GM12878 (cell line): ENCODE results near the gene CTNNA1. TPM values are rescaled to one million over a fixed set of nuclear protein-coding genes. Genes with fewer than 3 reads are reported as not detected.

Source experiments
- ATAC-seq: fragments of 200-7000 bp; cut with Tn5 transposase; 3 replicates; pipeline ENCODE4 v1.9.1; 2020; ENCODE audit warnings: mild to moderate bottlenecking, moderate library complexity
- BruUV-seq: library from RNA; stranded (reverse); fragments of 400-500 nt; replicated peaks from 2 replicates; lab custom pipeline; 2021; lab: Mats Ljungman, UMichigan
- CTCF ChIA-PET: fragments of 300-600 bp; sonication (Branson Sonifier 250); formaldehyde crosslinking; extraction: SDS; loops from one replicate; lab custom pipeline; 2021; ENCODE audit warnings: inconsistent platforms; lab: Yijun Ruan, JAX
- POLR2A ChIA-PET: fragments of 350-600 bp; formaldehyde crosslinking; extraction: SDS; loops from one replicate; lab custom pipeline; 2021; ENCODE audit warnings: inconsistent platforms; lab: Charles Lee
- RAD21 ChIA-PET: fragments of 300-600 bp; sonication (Branson Sonifier 250); formaldehyde crosslinking; loops from one replicate; lab custom pipeline; 2023; ENCODE audit warnings: antibody characterized with exemption; ENCODE audit not compliant: unreplicated experiment; lab: Charles Lee
- SMC1A ChIA-PET: fragments of 300-600 bp; sonication (Branson Sonifier 250); formaldehyde crosslinking; loops from one replicate; lab custom pipeline; 2023; ENCODE audit not compliant: unreplicated experiment, uncharacterized antibody; lab: Charles Lee
- DNase-seq: peaks from one replicate; pipeline ENCODE4 v3.0.0-alpha.2; 2011; ENCODE audit warnings: low read depth, low spot score
- FAIRE-seq: peaks from 3 replicates; lab custom pipeline; 2011; peaks lifted over from hg19 to GRCh38; lab: Jason Lieb, UNC
- H2AFZ ChIP-seq: 2 replicates; pipeline ENCODE4 v1.6.0; 2011; ENCODE audit warnings: low read depth, low read length, control low read depth; ENCODE audit not compliant: control insufficient read depth
- H3K27ac ChIP-seq: 2 replicates; pipeline ENCODE4 v1.5.1; 2011; ENCODE audit warnings: control low read depth; ENCODE audit not compliant: control insufficient read depth, insufficient read depth
- H3K27me3 ChIP-seq, 2 experiments: replicated peaks in 1 of 2; 2 replicates each; pipeline versions ENCODE4 v1.6.0 to v1.6.1; 2011; ENCODE audit warnings: low read length in 1 of 2; ENCODE audit not compliant: control insufficient read depth in 2 of 2, insufficient read depth in 2 of 2
- H3K36me3 ChIP-seq, 2 experiments: 2 replicates each; pipeline ENCODE4 v1.5.1; 2011; ENCODE audit warnings: low read length in 1 of 2; ENCODE audit not compliant: control insufficient read depth in 2 of 2, insufficient read depth in 2 of 2
- H3K4me1 ChIP-seq: 2 replicates; pipeline ENCODE4 v1.6.1; 2011; ENCODE audit warnings: mild to moderate bottlenecking, low read length, moderate library complexity, mixed read lengths; ENCODE audit not compliant: control insufficient read depth, insufficient read depth
- H3K4me2 ChIP-seq: 2 replicates; pipeline ENCODE4 v1.6.0; 2011; ENCODE audit warnings: control low read depth; ENCODE audit not compliant: control insufficient read depth, insufficient read depth
- H3K4me3 ChIP-seq: fragments of 200-600 bp; sonication (generic); 2 replicates; pipeline ENCODE4 v1.5.1; 2016
- H3K79me2 ChIP-seq: 2 replicates; pipeline ENCODE4 v1.6.0; 2011; ENCODE audit warnings: low read length; ENCODE audit not compliant: control insufficient read depth, insufficient read depth
- H3K9ac ChIP-seq: 2 replicates; pipeline ENCODE4 v1.8.0; 2011; ENCODE audit warnings: low read length, control low read depth, mixed read lengths; ENCODE audit not compliant: control insufficient read depth, insufficient read depth
- H3K9me3 ChIP-seq: replicated peaks from 3 replicates; pipeline ENCODE4 v1.5.1; 2011; ENCODE audit warnings: mild to moderate bottlenecking, low read length; ENCODE audit not compliant: control insufficient read depth, insufficient read depth
- H4K20me1 ChIP-seq: 2 replicates; pipeline ENCODE4 v1.6.0; 2011; ENCODE audit not compliant: control insufficient read depth, insufficient read depth
- ETV6 ChIP-seq, 2 experiments: fragments of 450-650 bp in 1 of 2; IDR thresholded peaks in 1 of 2; conservative IDR thresholded peaks in 1 of 2; 2 replicates each; pipeline ENCODE4 v1.6.1; 2014; ENCODE audit warnings: antibody characterized with exemption in 1 of 2, borderline replicate concordance in 1 of 2, low read depth in 1 of 2, mild to moderate bottlenecking in 1 of 2, moderate library complexity in 1 of 2
- IKZF1 ChIP-seq: fragments of 450-650 bp; conservative IDR thresholded peaks from 2 replicates; pipeline ENCODE4 v1.6.1; 2017; ENCODE audit warnings: antibody characterized with exemption, mild to moderate bottlenecking
- JUND ChIP-seq: IDR thresholded peaks from 2 replicates; pipeline ENCODE4 v1.6.1; 2012; ENCODE audit warnings: low read depth, mild to moderate bottlenecking, low read length, improper control_type of control experiment, moderate library complexity
- LARP7 ChIP-seq: fragments of 450-650 bp; IDR thresholded peaks from 2 replicates; pipeline ENCODE4 v1.6.1; 2017; ENCODE audit warnings: mild to moderate bottlenecking
- NBN ChIP-seq: fragments of 450-650 bp; IDR thresholded peaks from 2 replicates; pipeline ENCODE4 v1.6.1; 2016
- NR2C2 ChIP-seq: IDR thresholded peaks from 2 replicates; pipeline ENCODE4 v1.6.1; 2011; ENCODE audit warnings: borderline replicate concordance, low read depth; ENCODE audit not compliant: control insufficient read depth, insufficient read length
- PAX5 ChIP-seq: IDR thresholded peaks from 2 replicates; pipeline ENCODE4 v1.6.1; 2011; ENCODE audit warnings: low read depth, low read length, borderline replicate concordance
- RAD51 ChIP-seq: fragments of 450-650 bp; IDR thresholded peaks from 2 replicates; pipeline ENCODE4 v1.6.1; 2016; ENCODE audit warnings: moderate library complexity, mild to moderate bottlenecking, inconsistent platforms
- SPI1 ChIP-seq: IDR thresholded peaks from 2 replicates; pipeline ENCODE4 v1.6.1; 2011; ENCODE audit warnings: low read depth, mild to moderate bottlenecking, low read length, moderate library complexity, borderline replicate concordance; ENCODE audit not compliant: insufficient read depth
- STAT3 ChIP-seq: IDR thresholded peaks from 2 replicates; pipeline ENCODE4 v1.6.1; 2011; ENCODE audit warnings: low read depth, low read length, improper control_type of control experiment
- WGBS: methylation state at CpG from one replicate; pipeline ENCODE4 v1.1.6; 2016; ENCODE audit warnings: low lambda C conversion rate; ENCODE audit not compliant: insufficient replicate concordance, insufficient coverage; ENCODE audit errors: missing lambda C conversion rate; 5-methylcytosine and 5-hydroxymethylcytosine counted together
- in situ Hi-C: fragments of 300-500 bp; cut with MboI; formaldehyde crosslinking; loops from 9 replicates; pipeline ENCODE4 v1.14.3; 2018; ENCODE audit warnings: mixed read lengths
- intact Hi-C: fragments of 100-400 bp; cut with micrococcal nuclease; formaldehyde crosslinking; loops from one replicate; pipeline ENCODE4 v1.14.2; 2022; ENCODE audit not compliant: unreplicated experiment
- polyA plus RNA-seq, 11 experiments: library from polyadenylated mRNA; depleted of rRNA in 4 of 11; unstranded in 6 of 11; stranded (reverse) in 5 of 11; fragments of >200 nt; fragmentation: Nextera tagmentation in 4 of 11; fragmentation: Illumina TruSeq in 1 of 11; extraction: Ambion mirVana in 4 of 11; extraction: Trizol in 1 of 11; gene quantifications; 1 replicate in 1 of 11; 2 replicates in 10 of 11; pipeline versions ENCODE4 v1.2.1 to v1.2.3, GENCODE V29; 2011 to 2016; ENCODE audit warnings: inconsistent platforms in 2 of 11, missing spikeins in 2 of 11, low read depth in 1 of 11
- total RNA-seq, 4 experiments: library from RNA; depleted of rRNA in 3 of 4; stranded (reverse); fragments of >200 nt in 3 of 4; fragmentation: Illumina TruSeq in 1 of 4; extraction: Trizol in 1 of 4; gene quantifications; 2 replicates each; pipeline versions ENCODE4 v1.2.1 to v1.2.3, GENCODE V29; 2013 to 2021
- TF ChIP-seq, protein P1 (sequence below): fragments of 450-650 bp; formaldehyde crosslinking; IDR thresholded peaks from 2 replicates; pipeline ENCODE4 v1.5.0; 2022; ENCODE audit warnings: mild to moderate bottlenecking, missing genetic modification characterization
- TF ChIP-seq, protein P2 (sequence below): fragments of 450-650 bp; IDR thresholded peaks from 2 replicates; pipeline ENCODE4 v1.6.1; 2016; ENCODE audit warnings: mild to moderate bottlenecking
- TF ChIP-seq, protein P3 (sequence below): fragments of 450-650 bp; IDR thresholded peaks from 2 replicates; pipeline ENCODE4 v1.6.1; 2017; ENCODE audit warnings: borderline replicate concordance

CTNNA1 gene
- total and polyA plus RNA-seq, 10 of the 15 experiments (the other 5 are each of a cell fraction or from before 2014, with no cell fraction given), result 32.6 to 104 (median 57.7) TPM

DNA sequence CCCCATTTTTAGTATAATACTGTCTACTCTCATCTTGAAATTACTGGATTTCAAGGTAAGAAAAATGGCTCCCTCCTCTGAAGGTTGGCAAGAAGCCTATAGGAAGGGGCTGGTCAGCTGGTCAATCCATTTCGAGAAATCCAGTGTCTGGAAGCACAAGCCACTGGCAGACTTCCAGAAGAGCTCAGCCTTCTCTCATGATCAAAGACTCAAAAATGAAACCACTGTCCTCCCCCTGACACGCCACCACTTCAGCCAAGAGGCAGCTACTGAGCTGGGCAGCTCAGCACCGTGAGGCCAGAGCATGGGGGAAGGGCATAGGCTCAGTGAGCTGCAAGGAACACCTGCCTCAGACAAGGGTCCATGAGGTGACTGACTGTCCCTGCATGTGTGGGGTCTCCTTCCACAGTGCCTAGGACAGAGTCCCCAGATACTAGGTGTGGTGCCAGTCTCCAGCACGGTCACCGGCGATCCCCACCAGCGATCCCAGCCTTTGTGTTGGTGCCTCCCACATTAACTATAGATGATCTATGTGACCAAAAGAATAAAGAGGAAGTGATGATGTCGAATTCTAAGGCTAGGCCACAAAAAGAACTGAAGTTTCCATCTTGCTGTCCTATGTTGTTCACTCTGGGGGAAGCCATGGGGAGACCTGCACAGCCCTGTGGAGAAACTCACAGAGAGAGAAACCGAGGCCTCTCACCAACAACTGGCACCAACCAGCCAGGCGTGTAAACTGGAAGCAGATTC is 222.0 kb downstream of the CTNNA1 start:
- RAD21 ChIA-PET, result interaction anchor here (0.9 to 1.0 kb wide), 2 partner anchors 19 to 287 kb away, joined by 3 read pairs; no protein-coding TSS in a partner anchor
- FAIRE-seq (no peak), DNase-seq (no peak), ATAC-seq (peak; percentile 65)
- H3K27ac ChIP-seq, result no peak overlapping the region
- no peaks in the 10 kb centered on the region for H4K20me1 ChIP-seq
- SMC1A ChIA-PET, result interaction anchor here (1.2 to 2.7 kb wide), 5 partner anchors 8 to 184 kb away, joined by 3 to 12 read pairs (median 6); no protein-coding TSS in a partner anchor
- peaks cover 8% of the 10 kb centered on the region for H3K4me1 ChIP-seq
- no peak overlapping the region for H3K4me3 ChIP-seq
- H2AFZ ChIP-seq, result no peak overlapping the region
- H3K27me3 ChIP-seq, result no peaks in the 10 kb centered on the region
- H3K9ac ChIP-seq, result no peak overlapping the region
- POLR2A ChIA-PET, result interaction anchor here (0.6 kb wide), 1 partner anchor 217 kb away, joined by 3 read pairs; no protein-coding TSS in a partner anchor
- CTCF ChIA-PET, result interaction anchor here (0.7 kb wide), 1 partner anchor 9 kb away, joined by 3 read pairs; no protein-coding TSS in a partner anchor
- H3K4me2 ChIP-seq, result no peak overlapping the region
- no TSS peak for BruUV-seq
- no peaks in the 10 kb centered on the region for H3K36me3 ChIP-seq
- no peaks in the 10 kb centered on the region for H3K9me3 ChIP-seq
- in situ Hi-C loops (no loop called here), intact Hi-C loops (no loop called here)
- WGBS, result 85% methylated on average over 10 of the region's 10 CpGs
- no peaks in the 10 kb centered on the region for H3K79me2 ChIP-seq
- TF ChIP-seq NBN (no peak), SPI1 (peak; percentile 92), IKZF1 (0 out of 2 replicates have a peak, but pooled peaks have one; percentile 16), ETV6 (conservative IDR thresholded peaks at IDR 0.05 in 1 of 2, IDR thresholded peaks at IDR 0.05 in 1 of 2; ENCODE audit: borderline replicate concordance in 1 of 2, low read depth in 1 of 2) (no peak), JUND (no peak), PAX5 (no peak), NR2C2 (no peak), STAT3 (no peak), LARP7 (no peak), RAD51 (no peak)
- TF ChIP-seq, protein P1, sequence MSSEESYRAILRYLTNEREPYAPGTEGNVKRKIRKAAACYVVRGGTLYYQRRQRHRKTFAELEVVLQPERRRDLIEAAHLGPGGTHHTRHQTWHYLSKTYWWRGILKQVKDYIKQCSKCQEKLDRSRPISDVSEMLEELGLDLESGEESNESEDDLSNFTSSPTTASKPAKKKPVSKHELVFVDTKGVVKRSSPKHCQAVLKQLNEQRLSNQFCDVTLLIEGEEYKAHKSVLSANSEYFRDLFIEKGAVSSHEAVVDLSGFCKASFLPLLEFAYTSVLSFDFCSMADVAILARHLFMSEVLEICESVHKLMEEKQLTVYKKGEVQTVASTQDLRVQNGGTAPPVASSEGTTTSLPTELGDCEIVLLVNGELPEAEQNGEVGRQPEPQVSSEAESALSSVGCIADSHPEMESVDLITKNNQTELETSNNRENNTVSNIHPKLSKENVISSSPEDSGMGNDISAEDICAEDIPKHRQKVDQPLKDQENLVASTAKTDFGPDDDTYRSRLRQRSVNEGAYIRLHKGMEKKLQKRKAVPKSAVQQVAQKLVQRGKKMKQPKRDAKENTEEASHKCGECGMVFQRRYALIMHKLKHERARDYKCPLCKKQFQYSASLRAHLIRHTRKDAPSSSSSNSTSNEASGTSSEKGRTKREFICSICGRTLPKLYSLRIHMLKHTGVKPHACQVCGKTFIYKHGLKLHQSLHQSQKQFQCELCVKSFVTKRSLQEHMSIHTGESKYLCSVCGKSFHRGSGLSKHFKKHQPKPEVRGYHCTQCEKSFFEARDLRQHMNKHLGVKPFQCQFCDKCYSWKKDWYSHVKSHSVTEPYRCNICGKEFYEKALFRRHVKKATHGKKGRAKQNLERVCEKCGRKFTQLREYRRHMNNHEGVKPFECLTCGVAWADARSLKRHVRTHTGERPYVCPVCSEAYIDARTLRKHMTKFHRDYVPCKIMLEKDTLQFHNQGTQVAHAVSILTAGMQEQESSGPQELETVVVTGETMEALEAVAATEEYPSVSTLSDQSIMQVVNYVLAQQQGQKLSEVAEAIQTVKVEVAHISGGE (CRISPR knock-in tag), result no peak
- TF ChIP-seq, protein P2, sequence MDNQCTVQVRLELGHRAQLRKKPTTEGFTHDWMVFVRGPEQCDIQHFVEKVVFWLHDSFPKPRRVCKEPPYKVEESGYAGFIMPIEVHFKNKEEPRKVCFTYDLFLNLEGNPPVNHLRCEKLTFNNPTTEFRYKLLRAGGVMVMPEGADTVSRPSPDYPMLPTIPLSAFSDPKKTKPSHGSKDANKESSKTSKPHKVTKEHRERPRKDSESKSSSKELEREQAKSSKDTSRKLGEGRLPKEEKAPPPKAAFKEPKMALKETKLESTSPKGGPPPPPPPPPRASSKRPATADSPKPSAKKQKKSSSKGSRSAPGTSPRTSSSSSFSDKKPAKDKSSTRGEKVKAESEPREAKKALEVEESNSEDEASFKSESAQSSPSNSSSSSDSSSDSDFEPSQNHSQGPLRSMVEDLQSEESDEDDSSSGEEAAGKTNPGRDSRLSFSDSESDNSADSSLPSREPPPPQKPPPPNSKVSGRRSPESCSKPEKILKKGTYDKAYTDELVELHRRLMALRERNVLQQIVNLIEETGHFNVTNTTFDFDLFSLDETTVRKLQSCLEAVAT, result peak; percentile 38; the same call in 1 of the 2 replicates
- TF ChIP-seq, protein P3, sequence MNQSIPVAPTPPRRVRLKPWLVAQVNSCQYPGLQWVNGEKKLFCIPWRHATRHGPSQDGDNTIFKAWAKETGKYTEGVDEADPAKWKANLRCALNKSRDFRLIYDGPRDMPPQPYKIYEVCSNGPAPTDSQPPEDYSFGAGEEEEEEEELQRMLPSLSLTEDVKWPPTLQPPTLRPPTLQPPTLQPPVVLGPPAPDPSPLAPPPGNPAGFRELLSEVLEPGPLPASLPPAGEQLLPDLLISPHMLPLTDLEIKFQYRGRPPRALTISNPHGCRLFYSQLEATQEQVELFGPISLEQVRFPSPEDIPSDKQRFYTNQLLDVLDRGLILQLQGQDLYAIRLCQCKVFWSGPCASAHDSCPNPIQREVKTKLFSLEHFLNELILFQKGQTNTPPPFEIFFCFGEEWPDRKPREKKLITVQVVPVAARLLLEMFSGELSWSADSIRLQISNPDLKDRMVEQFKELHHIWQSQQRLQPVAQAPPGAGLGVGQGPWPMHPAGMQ, result no peak
